ENCODE data around the gene FOXF1.

Gene FOXF1

GRCh38 chr16:86505185-86505898, 5.0 kb upstream of the FOXF1 start:
- DNase-seq (ENCODE audit: low read depth) = no peak

GRCh38 chr16:86505899-86506864, 4.1 kb upstream of the FOXF1 start:
- DNase-seq (ENCODE audit: low read depth) = no peak

GRCh38 chr16:86507173-86508027, 2.9 kb upstream of the FOXF1 start:
- no peak for DNase-seq (ENCODE audit: low read depth)

- DNase-seq (ENCODE audit: low read depth) = no peak
Observed at GRCh38 chr16:86508028-86508946, 2.0 kb upstream of the FOXF1 start.

- DNase-seq (ENCODE audit: low read depth) = no peak
Observed at GRCh38 chr16:86508947-86509758, 1.2 kb upstream of the FOXF1 start.

GRCh38 chr16:86509759-86510464, 415 bp upstream of the FOXF1 start:
- DNase-seq (ENCODE audit: low read depth) = no peak

GRCh38 chr16:86511317-86512161, 1.2 kb downstream of the FOXF1 start:
- no peak for DNase-seq (ENCODE audit: low read depth)

GRCh38 chr16:86512301-86512859, 2.1 kb downstream of the FOXF1 start:
- DNase-seq (ENCODE audit: low read depth) = no peak

GRCh38 chr16:86512860-86513470, 2.6 kb downstream of the FOXF1 start:
- no peak for DNase-seq (ENCODE audit: low read depth)

GRCh38 chr16:86513471-86514277, 3.3 kb downstream of the FOXF1 start:
- no peak for DNase-seq (ENCODE audit: low read depth)

- no peak for DNase-seq (ENCODE audit: low read depth)
Observed at GRCh38 chr16:86514481-86515376, 4.4 kb downstream of the FOXF1 start.

- DNase-seq (ENCODE audit: low read depth) = no peak
Observed at GRCh38 chr16:86515413-86515776, 5.1 kb downstream of the FOXF1 start.

- no peak for DNase-seq (ENCODE audit: low read depth)
Observed at GRCh38 chr16:86515777-86516622, 5.7 kb downstream of the FOXF1 start.

GRCh38 chr16:86516623-86517003, 6.3 kb downstream of the FOXF1 start:
- no peak for DNase-seq (ENCODE audit: low read depth)

- no peak for DNase-seq (ENCODE audit: low read depth)
Observed at GRCh38 chr16:86517033-86517432, 6.7 kb downstream of the FOXF1 start.
